HG02970 (cell line): Measurements from ENCODE around the gene DNAH1.
"Not testable (repeated sequence)": the region's sequence is repeated elsewhere in the genome, so short reads cannot be mapped to it uniquely, and the experiment has no call there.

Source experiments
- ATAC-seq: cut with Tn5 transposase; IDR thresholded peaks from one replicate; pipeline ENCODE4 v1.9.1; 2021; ENCODE audit warnings: mild to moderate bottlenecking, moderate library complexity, moderate number of reproducible peaks; ENCODE audit not compliant: unreplicated experiment, low FRiP score

DNAH1 gene

DNA sequence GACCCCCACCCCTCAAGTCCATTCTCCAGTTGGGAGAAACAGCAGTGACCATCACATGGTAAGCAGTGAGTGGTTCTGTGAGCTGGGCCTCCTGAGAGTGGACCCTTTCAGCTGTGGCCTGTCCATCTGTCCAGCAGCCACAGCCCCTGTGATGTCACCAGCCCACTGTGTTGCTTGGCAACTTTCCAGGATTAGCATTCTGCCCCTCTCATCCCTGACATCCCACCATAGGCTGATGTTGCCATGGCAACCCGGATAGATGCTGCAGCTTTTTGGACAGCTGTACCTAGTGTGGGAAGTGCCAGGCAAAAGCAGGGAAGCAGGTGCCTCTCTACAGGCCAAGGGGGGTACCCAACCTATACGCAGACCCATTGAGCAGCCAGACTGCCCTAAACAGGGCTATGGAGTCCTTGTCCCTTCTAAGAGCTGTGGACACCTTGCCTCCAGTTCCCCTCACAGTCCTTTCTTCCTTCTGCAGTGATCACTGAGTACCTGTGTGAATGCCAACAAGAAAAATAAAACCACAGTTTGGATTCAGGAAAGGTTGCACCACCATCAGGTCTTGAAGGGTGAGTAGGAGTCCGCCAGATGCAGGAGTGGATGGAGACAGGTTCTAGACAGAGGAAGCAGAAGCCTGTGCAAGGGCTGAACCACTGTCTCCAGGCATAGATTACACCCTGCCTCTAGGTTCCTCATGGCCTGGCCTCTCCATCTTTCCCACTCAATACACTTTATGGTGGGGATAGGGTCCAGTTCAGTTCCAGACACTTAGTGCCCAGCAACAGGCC is at the start of gene DNAH1:
Gene DNAH1 (plus strand): TSS at position 343 of the 788 bp plus-strand sequence. CDS start 6,124 bp downstream, outside the sequence.
- no peak for ATAC-seq

DNA sequence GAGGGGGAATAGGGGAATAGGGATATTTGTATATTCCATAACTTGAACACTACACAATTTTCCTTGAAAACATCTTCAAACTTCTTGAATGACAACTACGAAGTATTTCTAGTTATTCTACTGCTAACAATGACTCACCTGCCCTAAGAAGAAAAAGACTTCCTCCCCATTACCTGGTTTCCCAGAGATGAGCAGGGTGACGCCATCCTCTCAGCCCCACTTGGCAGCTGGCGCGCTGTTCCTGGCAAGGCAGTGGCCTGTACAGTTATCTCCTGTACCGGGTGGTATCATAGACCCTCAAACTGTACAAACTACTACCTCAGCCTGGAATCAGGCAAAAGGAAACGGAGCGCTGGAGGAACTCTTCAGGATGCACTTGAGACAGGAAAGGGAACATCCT is 48.1 kb upstream of the DNAH1 start:
- ATAC-seq, result no peak

DNA sequence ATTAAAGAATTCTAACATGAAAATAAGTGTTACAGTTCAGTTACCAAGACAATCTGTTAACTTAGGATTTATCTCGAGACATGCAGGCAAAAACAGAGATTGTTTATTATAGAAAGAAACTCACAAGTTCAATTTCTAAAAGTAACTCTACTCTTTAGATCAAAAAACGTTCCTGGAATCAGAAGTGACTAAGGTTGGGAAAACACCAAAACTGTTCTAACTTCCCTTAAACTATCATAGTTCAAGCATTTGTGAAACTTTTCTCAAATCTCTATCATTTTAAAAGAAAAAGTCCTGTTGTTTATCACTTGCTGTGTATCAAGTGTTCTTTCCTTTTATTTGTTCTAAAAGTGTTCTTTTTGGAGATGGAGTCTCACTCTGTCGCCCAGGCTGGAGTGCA is 46.3 kb upstream of the DNAH1 start:
- ATAC-seq, result no peak

DNA sequence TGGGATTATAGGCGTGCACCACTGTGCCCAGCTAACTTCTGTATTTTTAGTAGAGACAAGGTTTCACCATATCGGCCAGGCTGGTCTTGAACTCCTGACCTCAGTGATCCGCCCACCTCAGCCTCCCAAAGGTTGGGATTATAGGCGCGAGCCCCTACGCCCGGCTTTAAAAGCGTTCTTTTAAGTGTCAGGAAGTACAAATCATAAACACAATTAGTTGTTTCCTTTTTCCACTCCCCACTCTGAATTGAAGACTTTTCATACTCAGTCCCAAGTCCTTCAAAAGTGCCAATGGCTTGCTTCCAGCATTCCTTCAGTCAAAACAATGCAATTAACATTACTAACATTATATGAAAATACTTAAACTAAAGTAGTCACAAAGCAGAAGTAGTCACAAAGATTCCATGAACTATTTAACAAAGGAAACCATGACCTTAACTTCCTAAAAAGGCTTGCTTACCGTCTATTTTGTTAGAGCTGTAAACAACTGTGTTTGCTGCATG is 45.8 kb upstream of the DNAH1 start:
- ATAC-seq, result no peak

DNA sequence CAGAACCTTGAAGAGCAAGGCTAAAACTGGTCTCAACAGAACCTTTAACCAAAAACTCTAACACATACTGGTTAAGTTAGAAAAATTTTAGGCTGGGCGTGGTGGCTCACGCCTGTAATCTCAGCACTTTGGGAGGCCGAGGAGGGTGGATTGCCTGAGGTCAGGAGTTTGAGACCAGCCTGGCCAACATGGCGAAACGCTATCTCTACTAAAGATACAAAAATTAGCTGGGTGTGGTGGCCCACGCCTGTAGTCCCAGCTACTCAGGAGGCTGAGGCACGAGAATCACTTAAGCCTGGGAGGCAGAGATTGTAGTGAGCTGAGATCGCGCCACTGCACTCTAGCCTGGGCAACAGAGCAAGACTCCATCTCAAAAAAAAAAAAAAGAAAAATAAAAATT is 43.9 kb upstream of the DNAH1 start:
- ATAC-seq, result not testable (repeated sequence)

DNA sequence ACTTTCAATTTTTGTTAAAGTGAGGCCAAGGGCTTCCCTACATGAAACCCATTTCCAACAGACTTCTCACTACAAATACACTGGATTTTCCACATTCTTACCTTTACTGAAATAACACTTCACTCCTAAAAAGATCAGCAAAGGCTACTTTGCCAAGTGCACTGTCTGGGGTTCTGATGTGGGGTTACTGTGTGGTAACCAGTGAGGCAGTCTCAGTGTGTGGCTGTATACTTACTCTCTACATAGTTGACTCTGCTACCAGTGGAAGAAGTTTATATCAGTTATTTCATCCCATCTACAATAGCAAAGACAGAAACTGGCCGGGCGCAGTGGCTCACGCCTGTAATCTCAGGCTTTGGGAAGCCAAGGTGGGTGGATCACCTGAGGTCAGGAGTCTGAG is 43.3 kb upstream of the DNAH1 start:
- ATAC-seq, result no peak

DNA sequence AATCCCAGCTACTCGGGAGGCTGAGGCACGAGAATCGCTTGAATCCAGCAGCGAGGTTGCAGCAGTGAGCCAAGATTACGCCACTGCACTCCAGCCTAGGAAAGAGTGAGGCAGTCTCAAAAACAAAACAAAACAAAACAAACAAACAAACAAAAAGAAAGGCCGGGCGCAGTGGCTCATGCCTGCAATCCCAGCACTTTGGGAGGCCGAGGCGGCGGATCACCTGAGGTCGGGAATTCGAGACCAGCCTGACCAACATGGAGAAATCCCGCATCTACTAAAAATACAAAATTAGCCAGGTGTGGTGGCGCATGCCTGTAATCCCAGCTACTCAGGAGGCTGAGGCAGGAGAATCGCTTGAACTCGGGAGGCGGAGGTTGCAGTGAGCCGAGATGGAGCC is 41.3 kb upstream of the DNAH1 start:
- not testable (repeated sequence) for ATAC-seq

DNA sequence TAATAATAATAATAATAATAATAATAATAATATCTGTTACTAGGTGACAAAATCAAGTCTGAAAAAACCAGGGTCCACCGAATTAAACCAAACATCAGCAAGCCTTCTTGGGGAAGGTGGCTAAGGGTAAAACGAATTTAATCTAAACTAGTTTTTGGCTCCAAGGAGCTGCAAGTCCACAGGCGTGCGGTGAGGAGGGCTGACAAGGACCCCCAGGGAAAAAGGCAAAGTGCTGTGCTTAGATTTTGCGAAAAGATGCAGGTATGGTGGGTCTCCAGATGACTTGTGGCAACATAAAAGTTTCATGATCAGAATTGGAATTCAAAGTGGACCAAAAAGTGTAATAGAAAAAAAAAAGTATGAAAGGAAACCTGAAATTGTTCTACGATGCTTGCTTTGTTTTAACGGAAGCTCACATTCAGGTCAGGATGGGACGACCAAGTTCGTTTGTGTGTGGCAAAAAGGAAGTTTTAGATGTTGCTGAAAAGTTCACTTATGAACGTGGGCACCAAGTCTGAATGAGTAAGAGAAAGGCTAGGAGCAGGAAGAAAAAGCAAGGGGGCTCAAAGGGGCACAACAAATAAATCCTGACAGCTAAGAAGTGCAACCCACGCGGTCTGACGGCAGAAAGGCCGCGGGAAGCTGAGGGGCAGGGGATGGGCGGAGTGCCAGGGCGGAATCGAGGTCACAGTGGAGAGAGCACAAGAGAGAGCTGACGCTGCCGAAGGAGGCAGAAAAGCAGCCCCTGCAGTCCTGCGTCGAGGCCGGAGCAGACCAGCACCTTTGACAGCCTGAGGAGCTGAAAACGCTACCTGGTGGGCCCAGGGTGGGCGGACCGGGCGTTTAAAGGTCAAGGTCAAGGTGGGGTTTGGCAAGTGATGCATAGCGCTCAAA is 38.8 kb upstream of the DNAH1 start:
- no peak for ATAC-seq

DNA sequence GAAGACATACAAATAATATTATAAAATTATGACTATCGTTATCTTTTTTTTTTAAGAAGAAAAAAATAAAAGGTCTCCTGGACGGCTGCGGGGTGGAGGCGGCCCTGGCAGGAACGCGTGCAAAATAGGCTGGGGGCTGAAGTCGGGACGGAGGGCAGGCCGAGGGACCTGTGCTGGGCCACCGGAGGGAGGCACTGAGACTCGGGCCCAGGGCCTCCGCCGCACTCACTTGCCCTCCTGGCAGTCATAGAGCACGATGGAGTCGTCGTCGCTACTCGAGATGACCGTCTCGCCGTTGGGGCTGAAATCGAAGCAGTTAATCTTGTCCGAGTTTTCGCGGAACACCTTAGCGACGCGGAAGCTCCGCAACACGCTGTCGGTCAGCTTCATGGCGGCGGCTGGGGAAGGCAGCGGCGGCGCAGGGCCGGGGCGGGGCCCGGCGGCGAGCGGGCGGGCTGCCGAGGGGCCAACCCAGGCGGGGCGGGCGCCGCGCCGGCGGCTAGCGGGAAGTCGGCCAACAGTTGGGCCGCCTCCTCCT is 38.1 kb upstream of the DNAH1 start:
- ATAC-seq, result peak; percentile 64

DNA sequence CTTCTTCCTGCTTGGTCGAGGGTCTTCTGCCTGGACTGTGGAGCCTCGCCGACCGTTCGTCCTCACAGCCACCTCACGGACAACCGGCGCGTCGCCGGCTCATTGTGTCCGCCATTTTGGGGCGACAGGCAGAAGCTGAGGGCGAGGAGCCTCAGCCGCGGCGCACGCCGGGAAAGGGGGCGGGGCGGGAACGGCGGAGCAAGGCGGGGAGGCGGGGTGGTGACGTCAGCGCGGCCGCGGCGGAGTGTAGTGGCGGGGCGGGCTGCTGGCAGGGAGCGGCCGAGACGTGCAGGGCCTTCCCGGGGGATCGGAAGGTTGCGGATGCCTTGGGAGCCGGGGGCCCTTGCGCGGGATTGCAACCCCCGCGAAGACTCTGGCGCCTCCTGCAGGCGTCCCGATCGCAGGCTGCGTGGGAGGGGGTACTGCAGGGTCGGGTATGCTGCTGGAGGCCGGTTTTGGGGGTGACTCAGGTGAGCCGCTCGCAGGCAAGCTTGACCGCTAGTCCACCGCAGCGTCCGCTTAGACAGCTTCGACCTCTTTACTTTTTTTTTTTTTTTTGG is 37.5 kb upstream of the DNAH1 start, which contains the start of gene WDR82:
Gene WDR82 (minus strand): TSS at position 140 of the 560 bp plus-strand sequence. CDS start 288 bp downstream, outside the sequence.
- peak; percentile 82 for ATAC-seq

DNA sequence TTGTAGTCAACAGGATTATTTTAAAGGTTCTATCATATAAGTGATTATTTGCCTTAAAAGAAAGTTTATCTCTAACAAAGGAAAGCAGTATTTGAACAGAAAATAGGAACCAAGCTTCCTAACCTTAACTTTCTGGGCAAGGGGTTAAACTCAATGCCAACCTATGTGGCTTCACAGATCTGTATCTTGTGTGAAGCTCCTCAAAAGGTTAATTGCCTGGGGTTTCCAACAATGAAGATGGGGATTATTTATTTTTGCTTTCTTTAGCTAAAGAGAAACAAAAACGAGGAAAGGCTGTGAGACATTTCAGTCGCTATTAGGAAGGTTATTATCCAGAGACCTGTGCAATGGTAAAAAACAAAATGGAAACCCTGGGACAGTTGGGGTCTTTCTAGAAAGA is 36.5 kb upstream of the DNAH1 start:
- ATAC-seq, result no peak

DNA sequence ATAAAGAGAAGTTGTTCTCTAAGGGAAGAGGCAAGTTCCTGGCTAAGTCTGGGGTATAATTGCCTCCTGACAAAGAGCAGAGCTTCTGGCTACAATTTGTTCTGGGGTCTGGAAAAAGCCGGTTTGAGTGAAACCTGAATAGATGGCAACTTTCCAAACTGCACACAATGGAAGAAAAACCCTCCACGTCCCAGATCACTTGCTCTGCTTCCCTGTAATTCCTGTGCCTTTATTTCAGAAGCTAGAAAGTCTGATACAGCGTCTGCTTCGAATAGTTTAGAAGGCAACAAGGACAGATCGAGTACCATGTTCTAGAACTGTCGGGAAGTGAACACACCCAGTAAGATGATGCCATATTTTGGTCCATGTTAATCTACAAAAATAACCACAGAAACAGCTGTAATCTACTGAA is 36.1 kb upstream of the DNAH1 start:
- ATAC-seq, result no peak

DNA sequence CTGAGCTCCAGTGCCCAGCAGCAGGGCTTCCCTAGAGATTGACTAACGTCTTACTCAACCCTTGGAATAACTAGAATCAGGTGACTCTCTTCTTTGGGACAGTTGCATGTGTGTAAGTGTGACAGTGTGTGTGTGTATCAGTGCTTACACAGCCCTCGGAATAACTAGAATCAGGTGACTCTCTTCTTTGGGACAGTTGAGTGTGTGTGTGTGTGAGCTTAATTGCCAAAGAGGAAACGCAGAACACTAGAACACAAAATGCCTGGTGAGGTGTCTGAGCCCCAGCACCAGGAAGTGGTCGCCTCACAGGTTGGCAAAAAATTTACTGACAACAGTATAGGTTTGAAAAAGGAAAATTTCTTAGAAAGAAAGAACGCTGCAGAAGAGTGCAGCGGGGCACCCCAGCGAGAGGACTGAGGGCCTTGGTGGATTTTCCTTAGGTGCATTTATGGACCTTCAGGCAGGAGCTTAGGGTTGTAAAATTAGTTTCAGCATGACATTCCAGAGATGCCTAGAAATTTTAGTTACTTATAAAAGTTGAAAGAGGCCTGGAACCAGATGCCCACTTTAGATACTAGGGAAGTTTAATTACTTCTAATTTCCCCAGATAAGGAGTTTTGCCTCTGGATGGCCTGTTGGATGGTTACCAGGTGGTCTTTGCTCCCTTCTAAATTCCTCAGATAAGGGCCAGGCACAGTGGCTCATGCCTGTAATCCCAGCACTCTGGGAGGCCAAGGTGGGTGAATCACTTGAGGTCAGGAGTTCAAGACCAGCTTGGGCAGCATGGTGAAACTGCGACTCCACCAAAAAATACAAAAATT is 33.9 kb upstream of the DNAH1 start:
- no peak for ATAC-seq

DNA sequence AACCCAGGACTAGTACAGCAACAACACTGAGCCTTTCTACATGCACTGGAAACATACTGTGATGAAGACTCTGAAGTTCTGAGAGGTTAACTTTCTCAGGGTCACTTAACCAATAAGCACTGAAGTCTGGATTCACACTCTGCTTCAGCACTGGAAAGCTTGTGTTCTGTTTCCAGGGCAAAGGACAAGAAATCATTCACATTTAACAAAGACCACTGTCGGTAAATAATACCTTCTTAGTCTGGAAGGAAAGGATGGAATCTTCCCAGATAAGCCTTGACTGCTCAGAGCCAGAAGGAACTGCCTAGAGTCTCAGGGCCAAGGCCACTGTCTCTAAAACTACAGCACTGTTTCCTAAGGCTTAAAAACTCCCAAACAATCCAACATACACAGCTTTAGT is 32.8 kb upstream of the DNAH1 start:
- no peak for ATAC-seq

DNA sequence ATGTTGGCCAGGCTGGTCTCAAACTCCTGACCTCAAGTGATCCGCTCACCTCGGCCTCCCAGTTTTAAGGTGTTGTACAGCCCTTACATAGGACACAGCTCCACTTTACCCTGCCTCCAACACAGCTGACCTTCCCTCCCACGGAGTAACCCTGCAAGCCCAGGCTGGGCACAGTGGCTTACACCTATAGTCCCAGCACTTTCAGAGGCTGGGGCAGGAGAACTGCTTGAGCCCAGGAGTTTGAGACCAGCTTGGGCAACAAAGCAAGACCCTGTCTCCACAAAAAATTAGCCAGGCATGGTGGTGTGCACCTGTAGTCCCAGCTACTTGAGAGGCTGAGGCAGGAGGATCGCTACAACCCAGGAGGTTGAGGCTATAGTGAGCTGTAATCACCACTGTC is 32.1 kb upstream of the DNAH1 start:
- not testable (repeated sequence) for ATAC-seq

DNA sequence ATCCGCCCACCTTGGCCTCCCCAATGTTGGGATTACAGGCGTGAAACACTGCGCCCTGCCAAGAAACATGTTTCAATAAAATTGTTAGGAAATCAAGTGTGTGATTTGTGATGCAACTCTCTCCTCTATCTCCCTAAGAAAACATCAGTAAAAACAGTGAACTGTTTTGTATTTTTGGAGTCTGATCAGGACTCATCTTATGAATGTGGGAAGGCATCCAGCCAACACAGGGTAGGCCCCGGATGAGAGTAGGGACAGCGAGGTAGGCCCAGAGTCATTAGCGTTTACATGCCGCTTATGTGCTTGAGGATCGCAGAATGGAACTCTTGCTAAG is 29.4 kb upstream of the DNAH1 start:
- ATAC-seq, result no peak

DNA sequence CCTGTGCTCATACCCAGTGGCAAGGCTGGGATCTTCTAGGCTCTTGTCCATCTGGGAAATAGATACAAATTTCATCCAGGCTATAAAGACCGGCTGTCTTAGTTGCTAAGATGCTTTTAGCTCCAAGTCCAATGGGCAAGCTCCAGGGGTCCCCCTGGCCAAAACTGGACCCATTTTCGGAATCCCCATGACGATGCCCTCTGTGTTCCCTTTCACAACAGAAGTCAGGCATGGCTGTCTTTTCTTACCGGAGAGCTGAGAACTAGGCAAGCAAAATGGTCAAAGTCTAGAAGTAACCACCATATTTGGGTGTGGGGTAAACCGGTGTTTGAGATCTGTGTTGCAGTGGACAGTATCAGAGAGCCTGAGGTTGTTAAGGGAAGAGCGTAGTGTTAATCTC is 27.4 kb upstream of the DNAH1 start:
- no peak for ATAC-seq

DNA sequence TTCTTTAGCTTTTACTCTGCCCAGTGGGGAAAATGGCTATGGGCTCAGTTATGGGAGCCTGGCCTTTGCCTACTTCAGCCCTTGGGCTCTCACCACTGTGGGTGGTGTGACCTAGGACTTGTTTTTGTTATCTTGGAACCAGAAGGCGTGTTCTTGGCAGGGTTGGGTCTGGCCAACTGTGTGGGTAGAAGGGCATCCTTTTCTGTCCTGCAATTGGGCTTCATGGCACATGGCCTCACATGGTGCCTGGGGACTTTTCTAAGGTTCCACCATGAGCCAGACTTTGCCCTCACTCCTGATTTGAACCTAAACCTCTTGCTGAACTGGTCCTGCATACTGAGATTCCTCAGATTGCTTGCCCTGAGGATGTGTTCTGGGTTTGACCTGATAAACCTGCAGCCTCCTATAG is 26.8 kb upstream of the DNAH1 start:
- no peak for ATAC-seq

DNA sequence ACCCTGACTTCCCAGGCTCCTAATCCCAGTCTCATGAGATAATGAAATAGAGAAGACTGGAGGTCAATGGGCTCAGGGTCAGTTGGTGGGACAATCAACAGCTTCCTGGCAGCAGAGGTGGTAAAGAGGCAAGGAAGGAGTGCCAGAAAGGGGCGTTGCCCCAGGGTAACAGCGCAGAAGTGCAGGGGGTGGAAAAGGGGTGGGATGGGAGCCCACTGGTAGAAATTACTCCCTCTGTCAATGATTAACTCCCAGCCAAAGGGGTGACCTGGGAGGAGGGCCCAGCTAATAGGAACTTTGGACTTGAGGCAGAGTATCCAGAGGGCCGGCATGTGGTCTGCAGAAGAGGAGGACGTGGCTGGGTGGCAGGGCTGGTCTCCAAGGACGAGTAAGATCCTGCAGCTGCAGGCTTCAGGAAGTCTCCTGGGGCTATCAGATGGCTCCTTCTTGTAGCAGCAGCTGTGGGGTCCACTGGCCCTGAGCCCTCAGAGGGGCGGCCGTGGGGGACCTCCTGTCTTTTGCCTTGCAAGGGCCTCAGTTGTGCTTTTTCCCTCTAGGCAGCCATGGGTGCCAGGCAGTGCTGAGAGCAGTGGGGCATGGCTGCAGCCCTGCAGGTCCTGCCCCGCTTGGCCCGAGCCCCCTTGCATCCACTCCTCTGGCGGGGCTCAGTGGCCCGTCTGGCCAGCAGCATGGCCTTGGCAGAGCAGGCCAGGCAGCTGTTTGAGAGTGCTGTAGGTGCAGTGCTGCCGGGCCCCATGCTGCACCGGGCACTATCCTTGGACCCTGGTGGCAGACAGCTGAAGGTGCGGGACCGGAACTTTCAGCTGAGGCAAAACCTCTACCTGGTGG is 26.1 kb upstream of the DNAH1 start:
- ATAC-seq, result no peak
